GM20000 (cell line): ENCODE results near the gene VSTM4.

Experiments
- DNase-seq: peaks from one replicate; pipeline ENCODE4 v3.0.0; 2012; ENCODE audit warnings: low spot score
- CTCF ChIP-seq: IDR thresholded peaks from 2 replicates; pipeline ENCODE4 v1.5.1; 2012; ENCODE audit warnings: mild to moderate bottlenecking, control low read depth; ENCODE audit errors: extremely low read depth, missing control alignments

The VSTM4 gene

GRCh38 chr10:48996329-48996728, 119.0 kb downstream of the VSTM4 start:
- no peak for TF ChIP-seq CTCF

GRCh38 chr10:48993627-48994026, 121.7 kb downstream of the VSTM4 start:
- no peak for TF ChIP-seq CTCF
- DNase-seq = no peak

More at GRCh38 chr10:48996329-48996728, 119.0 kb downstream of the VSTM4 start:
- DNase-seq = no peak

GRCh38 chr10:48990226-48990625, 125.1 kb downstream of the VSTM4 start:
- no peak for DNase-seq
- TF ChIP-seq CTCF = no peak

GRCh38 chr10:48985621-48986158, 129.6 kb downstream of the VSTM4 start:
- DNase-seq = no peak
- no peak for TF ChIP-seq CTCF

- TF ChIP-seq CTCF = no peak
- DNase-seq = no peak
Observed at GRCh38 chr10:48983648-48984351, 131.5 kb downstream of the VSTM4 start.

GRCh38 chr10:48982584-48982983, 132.7 kb downstream of the VSTM4 start:
- no peak for TF ChIP-seq CTCF
- DNase-seq = no peak

GRCh38 chr10:48981310-48981907, 133.9 kb downstream of the VSTM4 start:
- DNase-seq = peak; percentile 67

More at GRCh38 chr10:48981310-48981907, 133.9 kb downstream of the VSTM4 start:
- TF ChIP-seq CTCF = peak; percentile 58
